IMR-90 (cell line): Measurements from ENCODE around the gene EPB41L4A.

Experiments used
- CEBPB ChIP-seq: IDR thresholded peaks from 2 replicates; pipeline ENCODE4 v1.6.1; 2012; ENCODE audit warnings: low read depth, low read length, improper control_type of control experiment
- POLR2A ChIP-seq: IDR thresholded peaks from 2 replicates; pipeline ENCODE4 v1.6.1; 2012; ENCODE audit warnings: mild to moderate bottlenecking, low read depth, low read length
- RAD21 ChIP-seq: IDR thresholded peaks from 2 replicates; pipeline ENCODE4 v1.6.1; 2012; ENCODE audit warnings: low read length, improper control_type of control experiment
- TF ChIP-seq, protein P1 (sequence below): conservative IDR thresholded peaks from 2 replicates; pipeline ENCODE4 v1.5.1; 2012; ENCODE audit warnings: mild to moderate bottlenecking, low read depth, low read length, improper control_type of control experiment

DNA sequence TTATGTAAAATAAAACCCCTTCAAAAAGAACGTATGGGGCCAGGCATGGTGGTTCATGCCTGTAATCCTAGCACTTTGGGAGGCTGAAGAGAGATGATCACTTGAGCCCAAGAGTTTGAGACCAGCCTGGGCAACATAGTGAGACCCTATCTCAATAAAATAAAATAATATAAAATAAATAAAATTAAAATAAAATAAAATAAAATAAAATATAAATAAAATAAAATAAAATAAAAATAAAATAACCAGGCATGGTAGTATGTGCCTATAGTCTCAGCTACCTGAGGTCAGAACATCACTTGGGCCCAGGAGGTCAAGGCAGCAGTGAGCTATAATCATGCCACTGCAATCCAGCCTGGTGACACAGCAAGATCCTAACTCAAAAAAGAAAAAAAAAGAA lies 185.1 kb downstream of the EPB41L4A start:
- TF ChIP-seq, protein P1, sequence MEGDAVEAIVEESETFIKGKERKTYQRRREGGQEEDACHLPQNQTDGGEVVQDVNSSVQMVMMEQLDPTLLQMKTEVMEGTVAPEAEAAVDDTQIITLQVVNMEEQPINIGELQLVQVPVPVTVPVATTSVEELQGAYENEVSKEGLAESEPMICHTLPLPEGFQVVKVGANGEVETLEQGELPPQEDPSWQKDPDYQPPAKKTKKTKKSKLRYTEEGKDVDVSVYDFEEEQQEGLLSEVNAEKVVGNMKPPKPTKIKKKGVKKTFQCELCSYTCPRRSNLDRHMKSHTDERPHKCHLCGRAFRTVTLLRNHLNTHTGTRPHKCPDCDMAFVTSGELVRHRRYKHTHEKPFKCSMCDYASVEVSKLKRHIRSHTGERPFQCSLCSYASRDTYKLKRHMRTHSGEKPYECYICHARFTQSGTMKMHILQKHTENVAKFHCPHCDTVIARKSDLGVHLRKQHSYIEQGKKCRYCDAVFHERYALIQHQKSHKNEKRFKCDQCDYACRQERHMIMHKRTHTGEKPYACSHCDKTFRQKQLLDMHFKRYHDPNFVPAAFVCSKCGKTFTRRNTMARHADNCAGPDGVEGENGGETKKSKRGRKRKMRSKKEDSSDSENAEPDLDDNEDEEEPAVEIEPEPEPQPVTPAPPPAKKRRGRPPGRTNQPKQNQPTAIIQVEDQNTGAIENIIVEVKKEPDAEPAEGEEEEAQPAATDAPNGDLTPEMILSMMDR = no peak
- TF ChIP-seq CEBPB (no peak), RAD21 (no peak), POLR2A (no peak)
